ENCODE results near the gene USP5.
"Not testable (repeated sequence)": the region's sequence is repeated elsewhere in the genome, so short reads cannot be mapped to it uniquely, and the experiment has no call there.

USP5 gene

DNA sequence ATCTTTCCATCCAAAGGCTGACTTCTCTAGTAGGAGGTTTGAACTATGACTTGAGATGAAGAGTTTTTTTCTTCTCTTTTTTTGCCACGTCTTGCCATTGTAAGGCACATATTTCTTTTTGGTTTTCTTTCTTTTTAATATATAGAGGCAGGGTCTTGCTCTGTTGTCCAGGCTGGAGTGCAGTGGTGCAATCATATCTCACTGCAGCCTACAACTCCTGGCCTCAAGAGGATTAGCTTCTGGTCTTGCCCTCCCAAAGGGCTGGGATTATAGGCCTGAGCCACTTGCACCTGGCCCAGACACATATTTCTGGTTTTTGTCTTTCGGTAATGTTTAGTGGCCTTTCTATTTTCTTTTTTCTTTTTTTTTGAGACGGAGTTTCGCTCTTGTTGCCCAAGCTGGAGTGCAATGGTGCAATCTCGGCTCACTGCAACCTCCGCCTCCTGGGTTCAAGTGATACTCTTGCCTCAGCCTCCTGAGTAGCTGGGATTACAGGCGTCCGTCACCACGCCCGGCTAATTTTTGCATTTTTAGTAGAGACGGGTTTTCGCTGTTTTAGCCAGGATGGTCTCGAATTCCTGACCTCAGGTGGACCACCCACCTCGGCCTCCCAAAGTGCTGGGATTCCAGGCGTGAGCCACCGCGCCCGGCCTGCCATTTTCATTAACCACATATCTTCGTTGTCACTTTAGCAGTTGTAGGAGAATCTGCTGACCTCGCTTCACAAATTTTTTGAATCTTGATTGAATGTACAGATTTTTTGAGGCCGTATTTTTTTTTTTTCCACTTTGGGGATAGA, 38.0 kb downstream of the USP5 start:
- DNase-seq = not testable (repeated sequence)

DNA sequence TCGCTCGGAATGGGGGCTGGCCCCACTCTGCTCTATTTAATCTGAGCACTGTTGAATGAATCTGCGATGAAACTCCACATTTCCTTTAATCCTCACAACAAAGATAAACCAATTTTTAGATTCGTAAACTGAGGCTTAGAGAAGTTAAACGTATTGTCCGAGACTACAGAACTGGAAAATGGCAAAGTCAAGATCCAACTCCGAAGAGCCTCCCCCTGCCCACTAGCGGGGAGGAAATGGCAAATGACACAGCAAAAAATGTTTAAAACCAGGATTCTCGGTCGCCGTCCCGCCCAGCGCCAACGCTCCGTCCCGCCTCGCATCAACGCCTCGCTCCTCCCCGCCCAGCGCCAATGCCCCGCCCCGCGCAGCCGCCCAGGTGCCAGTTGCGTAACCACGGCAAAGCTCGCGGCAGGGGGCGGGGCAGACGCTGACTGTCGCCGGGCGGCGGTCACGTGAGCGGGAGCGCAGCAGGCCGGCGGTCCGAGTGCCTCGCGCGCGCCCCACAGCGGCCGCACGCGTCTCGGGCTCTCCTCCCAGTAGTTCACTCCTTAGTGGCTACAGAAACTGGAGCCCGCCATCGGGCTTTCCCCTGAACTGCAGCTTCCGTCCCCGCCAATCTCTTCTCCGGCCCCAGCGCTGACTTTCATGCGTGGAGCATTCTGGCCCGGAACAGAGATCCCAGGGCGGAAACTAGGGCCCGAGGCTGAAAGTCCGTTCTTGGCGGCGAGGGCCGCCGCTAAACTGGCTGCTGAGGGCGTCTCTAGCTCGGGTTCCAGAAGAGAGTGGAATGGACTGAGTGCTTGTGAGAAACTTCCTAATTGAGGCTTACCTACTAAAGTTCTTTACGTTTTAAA, 39.1 kb downstream of the USP5 start:
- DNase-seq = peak; percentile 100

DNA sequence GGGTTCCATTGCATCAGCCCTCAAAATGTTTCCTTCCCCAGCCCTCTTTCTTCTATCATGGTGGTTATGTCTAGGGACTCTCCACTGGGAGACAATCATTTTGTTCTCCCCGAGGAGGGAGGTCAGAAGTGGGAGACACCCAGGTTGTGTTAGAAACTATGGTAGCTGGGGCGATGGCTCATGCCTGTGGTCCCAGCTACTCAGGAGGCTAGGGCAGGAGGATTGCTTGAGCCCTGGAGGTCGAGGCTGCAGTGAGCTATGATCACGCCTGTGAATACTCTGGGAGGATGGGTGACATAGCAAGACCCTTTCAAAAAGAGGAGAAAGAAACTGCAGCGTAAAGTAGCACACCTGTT, 39.7 kb downstream of the USP5 start:
- no peak for DNase-seq

DNA sequence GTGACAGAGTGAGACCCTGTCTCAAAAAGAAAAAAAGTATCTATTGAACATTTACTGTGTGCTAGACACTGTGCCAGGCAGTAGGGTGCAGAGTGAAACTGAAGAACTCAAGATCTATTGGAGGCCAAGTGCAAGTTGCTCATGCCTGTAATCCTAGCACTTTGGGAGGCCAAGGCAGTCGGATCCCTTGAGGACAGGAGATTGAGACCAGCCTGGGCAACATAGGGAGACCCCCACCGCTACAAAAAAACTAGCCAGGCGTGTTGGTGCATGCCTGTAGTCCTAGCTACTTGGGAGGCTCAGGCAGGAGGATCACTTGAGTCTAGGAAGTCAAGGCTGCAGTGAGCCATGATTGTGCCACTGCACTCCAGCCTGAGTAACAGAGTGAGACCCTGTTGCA, 40.7 kb downstream of the USP5 start:
- DNase-seq = not testable (repeated sequence)

DNA sequence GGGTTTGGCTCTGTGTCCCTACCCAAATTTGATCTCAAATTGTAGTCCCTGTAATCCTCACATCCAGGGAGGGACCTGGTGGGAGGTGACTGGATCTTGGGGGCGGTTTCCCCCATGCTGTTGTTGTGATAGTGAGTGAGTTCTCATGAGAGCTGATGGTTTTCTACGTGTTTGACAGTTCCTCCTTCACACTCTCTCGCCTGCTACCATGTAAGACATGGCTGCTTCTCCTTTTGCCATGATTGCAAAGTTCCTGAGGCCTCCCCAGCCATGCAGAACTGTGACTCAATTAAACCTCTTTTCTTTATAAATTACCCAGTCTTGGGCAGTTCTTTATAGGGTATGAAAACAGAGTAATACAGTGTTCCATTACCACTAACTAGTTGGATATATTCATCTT, 42.4 kb downstream of the USP5 start:
- DNase-seq = no peak

DNA sequence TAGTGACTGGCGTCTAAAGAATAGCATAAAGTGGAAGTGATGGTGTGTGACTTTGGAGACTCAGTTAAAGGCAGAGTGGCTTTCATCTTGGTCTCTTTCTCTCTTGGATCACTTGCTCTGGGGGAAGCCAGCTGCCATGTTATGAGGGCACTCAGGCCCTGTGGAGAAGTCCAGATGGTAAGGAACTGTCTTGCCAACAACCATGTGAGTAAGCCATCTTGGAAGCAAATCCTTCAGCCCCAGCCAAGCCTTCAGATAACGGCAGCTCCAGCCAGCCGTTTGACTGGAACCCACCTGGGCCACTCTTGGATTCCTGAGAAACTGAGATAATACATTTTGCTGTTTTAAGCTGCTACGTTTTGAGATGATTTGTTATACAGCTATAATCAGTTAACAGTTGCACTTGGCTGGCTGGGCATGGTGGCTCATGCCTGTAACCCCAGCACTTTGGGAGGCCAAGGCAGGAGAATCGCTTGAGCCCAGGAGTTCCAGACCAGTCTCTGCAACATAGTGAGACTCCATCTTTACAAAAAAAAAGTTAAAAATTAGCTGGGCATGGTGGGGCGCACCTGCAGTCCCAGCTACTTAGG, 45.0 kb downstream of the USP5 start:
- no peak for DNase-seq

DNA sequence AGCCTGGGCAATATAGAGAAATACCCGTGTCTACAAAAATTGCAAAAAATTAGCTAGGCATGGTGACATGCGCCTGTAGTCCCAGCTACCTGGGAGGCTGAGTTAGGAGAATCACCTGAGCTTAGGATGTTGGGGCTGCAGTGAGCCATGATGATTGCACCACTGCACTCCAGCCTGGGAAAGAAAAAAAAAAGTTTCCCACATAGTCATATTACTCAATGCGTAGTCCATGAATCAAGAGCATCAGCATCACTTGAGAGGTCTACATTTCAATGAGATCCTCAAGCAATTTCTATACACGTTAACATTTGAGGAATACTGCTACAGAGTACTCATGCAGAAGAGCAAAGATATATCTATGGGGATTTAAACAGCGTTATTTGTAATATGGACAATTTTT, 47.5 kb downstream of the USP5 start:
- DNase-seq = no peak

DNA sequence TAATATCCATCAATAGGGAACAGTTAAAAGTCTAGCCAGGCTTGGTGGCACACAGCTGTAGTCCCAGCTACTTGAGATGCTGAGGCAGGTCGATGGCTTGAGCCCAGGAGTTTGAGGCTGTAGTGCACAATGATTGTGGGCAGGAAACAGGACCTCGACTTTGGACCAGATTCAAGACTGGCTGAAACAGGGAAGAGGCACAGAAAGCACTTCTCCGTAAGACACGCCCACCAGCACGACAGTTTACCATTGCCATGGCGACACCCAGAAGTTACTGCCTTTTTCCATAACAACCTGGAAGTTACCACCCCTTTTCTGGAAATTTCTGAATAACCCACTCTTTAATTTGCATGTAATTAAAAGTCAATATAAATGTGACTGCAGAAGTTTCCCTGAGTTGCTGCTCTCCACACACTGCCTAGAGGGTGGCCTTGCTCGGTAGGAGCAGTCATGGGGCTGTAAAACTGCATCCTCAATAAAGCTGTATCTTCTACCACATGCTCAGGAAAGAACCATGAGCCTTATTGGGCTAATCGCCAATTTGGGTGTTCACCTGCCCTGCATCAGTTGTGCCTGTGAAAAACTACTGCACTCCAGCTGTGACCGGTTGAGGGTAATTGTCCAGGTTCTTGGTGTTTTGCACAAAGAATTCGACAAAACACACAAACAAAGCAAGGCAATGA, 48.0 kb downstream of the USP5 start:
- peak; percentile 75 for DNase-seq

DNA sequence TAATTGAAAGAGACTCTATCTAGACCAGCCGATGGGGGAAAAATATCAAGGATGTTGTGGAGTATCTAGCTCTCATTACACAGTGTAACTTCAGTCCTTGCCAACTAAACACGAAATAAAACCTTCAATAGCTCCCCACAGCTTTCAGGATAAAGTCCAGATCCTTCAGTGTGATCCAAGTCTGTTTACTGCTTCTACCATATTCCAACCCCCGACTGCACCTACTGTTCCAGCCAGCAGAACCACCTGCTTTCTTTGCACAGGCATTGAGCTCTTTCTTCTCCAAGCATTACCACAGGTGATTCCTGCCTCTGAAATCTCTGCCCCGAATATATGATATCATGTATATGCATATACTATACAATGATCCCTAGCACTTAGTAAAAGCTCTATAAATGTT, 50.5 kb downstream of the USP5 start:
- no peak for DNase-seq

DNA sequence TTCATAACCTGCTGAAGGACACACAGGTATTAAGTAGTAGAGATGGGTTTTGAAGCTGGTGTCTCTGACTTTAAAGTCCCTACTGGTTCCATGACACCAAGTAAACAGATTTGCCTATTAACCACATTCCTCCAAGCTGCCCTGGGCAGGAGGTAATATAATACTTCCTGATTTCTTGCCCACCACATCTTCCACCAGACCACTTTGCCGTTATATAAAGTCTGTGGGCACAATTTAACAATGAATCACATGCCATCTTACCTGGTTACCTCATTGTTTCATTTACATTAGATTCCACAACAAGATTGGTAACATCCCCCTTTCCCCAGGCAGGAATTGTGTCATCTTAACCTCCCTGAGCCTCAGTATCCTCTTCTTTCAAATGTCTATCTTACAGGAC, 51.8 kb downstream of the USP5 start:
- peak; percentile 60 for DNase-seq

DNA sequence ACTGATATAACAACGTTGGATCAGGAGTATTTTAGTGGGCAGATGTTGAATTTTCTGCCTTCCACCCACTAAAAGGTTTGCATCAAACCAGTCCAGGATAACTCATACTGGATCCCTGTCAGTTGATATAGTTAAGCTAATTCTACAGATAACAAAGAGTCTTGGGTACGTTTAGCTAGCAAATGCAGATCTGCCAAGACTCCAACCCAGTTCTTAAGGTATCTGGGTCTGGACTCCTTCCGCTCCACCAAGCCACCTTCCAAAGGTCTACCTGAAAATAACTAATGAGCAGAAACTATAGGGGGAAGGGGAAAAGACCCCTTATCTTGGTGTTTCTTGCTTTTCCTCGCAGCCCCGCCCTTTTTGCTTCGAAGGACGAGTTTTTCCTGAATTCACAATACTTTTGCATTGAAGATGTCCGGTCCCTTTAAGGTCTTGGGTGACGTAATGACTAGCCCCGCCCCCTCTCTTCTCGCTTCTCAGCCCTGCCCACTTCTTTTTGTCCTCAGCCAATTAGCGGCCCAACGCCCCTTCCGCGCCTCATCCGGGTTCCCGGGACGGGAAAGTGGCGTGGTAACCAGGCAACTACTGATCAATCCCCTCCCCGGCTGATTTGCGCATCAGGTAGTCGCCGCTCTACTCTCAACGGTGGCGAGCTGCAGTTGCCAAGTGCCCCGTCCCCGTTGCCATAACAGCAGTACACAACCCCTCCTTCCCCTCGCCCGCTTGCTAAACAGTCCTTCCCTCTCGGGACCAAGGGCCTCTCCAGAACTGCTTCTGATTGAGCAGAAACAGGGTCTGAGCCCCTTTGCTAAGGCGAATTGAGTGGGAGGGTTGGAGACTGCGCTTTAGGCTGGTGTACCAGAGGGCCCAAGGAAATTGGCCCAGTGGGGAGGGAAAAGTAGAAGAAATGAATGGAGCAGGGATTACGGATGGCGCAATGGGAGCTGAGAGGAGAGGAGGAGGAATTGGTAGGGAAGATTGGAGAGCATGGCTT, 52.6 kb downstream of the USP5 start, which contains the start of gene LRRC23:
TSS of gene LRRC23 (plus strand) at position 543 of the 997 bp plus-strand sequence. CDS start 812 bp downstream, outside the sequence.
- peak; percentile 100 for DNase-seq

DNA sequence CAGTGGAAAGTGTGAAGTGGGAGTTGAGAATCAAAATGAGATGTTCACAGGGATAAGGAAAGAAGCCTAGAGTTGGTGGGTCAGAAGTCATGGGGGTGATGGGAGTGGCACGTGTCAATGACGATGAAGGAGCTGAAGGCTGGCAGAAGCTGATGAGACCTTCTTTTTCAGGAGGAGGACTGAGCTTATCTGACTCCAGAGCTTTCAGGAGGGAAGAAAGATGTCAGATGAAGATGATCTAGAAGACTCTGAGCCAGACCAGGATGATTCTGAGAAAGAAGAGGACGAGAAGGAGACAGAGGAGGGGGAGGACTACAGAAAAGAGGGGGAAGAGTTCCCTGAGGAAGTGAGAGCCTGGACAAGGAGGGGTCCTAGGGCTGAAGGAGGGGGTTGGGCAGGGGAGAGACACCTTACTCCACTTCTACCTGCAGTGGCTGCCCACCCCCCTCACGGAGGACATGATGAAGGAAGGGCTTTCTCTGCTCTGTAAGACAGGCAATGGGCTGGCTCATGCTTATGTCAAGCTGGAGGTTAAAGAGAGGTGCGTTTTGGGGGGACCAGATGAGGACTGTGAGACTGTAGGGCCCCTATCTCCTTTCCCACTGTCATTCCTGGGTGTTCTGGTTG, 53.6 kb downstream of the USP5 start:
- no peak for DNase-seq

DNA sequence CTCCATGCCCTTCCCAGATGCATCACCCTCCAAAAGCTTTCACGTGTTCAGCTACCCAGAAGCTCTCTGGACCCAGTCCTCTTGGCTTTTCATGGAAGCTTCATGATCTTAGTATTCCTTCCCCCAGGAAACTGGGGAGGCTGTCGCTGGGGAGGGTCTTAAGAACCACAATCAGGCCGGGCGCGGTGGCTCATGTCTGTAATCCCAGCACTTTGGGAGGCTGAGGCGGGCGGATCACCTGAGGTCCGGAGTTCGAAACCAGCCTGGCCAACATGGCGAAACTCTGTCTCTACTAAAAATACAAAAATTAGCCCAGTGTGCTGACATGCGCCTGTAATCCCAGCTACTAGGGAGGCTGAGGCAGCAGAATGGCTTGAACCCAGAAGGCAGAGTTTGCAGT, 56.2 kb downstream of the USP5 start:
- DNase-seq = not testable (repeated sequence)

DNA sequence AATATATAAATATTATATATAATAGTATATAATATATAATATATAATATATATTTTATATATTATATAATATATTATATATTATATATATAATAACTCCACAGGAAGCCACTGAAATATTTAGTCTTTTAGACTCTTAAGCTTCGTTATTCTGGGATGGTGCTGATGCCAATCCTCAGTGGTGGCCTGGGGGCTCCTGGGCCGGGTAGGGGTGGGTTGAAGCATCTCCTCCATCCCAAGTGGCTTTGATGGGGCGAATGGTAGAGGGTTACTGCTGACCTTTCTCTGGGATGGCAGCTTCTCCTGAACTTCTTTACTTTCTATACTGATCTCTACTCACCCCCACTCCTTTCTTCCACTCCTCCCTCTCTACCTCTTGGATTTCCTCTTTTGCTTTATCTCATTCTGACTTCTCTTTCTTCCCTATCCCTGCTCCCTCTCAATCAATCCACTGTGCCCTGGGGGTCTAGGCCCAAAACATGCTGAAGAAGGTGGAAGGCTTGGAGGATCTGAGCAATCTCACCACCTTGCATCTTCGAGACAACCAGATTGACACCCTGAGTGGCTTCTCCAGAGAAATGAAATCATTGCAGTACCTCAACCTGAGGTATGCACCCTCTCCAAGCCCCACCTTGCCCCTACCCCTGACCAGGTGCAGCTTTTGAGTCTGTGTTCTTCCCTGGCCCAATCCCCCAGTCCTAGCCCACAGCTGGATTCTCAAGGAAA, 57.6 kb downstream of the USP5 start:
- DNase-seq = no peak

DNA sequence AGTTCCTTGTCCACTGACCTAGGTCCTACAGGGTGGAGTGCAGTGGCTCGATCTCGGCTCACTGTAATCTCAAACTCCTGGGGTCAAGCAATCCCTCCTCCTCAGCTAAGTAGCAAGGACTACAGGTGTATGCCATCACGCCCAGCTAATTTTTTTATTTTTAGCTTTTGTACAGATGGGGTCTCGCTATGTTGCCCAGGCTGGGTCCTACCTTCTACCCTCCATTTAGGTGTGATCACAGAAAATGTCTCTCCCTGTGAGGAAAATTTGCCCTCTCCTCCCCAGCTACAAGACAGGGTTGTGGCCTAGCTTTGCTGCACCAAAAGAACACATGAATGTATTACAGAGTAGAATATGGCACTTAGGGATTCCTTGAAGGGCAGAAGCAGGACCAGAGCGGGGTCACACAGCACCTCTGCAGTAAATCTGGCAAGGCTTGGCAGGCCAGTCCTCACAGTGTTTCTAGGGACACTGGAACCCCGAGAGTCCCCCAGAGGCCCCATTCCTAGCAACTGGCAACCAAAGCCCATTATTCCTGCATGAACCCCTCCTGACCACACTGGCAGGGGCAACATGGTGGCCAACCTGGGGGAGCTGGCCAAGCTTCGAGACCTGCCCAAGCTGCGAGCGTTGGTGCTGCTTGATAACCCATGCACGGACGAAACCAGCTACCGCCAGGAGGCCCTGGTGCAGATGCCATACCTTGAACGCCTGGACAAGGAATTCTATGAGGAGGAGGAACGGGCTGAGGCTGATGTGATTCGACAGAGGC, 60.4 kb downstream of the USP5 start:
- DNase-seq = no peak

DNA sequence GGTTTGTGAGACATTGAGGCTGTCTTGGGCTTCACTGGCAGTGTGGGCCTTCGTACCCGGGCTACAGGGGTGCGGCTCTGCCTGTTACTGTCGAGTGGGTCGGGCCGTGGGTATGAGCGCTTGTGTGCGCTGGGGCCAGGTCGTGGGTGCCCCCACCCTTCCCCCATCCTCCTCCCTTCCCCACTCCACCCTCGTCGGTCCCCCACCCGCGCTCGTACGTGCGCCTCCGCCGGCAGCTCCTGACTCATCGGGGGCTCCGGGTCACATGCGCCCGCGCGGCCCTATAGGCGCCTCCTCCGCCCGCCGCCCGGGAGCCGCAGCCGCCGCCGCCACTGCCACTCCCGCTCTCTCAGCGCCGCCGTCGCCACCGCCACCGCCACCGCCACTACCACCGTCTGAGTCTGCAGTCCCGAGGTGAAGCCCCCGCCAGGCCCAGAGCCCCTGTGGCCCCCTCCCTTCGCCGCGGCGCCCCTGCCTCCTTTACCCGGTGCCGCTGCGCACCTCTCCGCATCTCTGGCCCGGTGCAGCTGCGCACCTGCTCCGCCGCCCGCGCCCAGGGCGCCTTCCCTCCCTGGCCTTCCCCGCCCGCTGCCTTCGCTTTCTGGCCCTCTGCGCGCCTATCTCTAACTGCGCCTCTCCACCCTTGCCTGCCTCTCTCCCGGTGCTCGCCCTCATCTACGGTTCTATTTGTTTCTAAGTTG, 62.4 kb downstream of the USP5 start, which contains the start of gene ENO2:
TSS of gene ENO2 (plus strand) at position 335 of the 701 bp plus-strand sequence. CDS start 1,253 bp downstream, outside the sequence.
- DNase-seq = peak; percentile 88

DNA sequence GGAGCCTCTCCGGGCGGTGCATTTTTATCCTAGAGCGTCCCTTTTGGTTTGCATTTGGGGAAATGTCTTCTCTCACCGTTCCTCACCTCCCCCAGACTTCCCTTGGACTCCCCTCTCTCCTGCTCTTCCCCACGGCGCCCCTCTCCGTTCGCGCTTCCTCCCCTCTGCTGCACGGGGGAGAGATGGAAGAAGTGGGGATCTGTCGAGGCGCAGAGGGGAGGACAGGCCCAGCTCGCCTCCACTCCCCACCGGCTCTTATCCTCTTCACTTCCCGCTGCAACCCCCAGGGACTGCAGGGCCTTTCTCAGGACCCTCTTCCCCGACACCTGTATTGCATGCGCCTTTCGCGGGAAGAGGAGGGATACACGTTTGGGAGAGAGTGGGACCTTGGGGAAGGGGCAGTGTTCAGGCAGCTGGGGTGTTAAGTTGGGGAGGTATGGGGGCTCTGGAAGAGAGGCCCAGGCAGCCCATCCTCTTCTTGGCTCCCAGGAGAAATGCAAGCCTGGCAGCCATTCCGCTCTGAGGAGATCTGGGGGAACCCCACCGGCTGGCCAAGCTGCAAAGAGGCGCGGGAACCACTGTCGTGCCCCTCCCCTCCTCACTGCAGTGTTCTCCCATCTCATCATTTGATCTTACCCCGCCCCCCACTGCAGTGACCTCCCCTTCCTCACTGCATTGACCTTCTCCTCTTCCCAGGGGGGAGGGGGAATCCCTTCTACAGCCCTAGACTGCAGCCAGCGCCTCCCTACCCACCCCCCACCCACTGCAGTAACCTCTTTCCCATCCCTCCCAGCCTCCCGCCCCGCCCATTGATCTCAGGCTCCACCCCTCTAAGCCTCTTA, 63.2 kb downstream of the USP5 start:
- peak; percentile 65 for DNase-seq

DNA sequence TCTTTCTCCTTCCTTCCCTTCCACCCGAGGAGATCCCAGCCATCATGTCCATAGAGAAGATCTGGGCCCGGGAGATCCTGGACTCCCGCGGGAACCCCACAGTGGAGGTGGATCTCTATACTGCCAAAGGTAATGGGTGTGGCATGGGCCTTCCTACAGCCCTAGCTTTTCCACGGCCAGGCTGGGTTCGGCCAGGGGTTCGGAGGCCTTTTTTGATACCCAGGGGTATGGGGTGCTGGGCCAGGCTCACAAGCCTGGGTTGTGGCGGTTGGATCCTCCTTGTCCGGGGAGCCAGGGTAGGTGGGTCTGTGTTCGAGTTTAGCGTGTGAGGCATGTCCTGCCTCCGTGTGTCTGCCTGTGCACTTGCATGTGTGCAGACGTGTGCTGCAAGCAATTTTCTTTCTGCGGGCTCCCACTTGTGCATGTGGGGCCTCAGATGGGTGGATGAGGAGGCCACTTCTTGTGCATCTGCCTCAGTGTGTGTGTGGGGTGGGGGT, 63.9 kb downstream of the USP5 start:
- DNase-seq = no peak

All from DMS53 (cell line).